GM12865 (cell line): ENCODE measurements around the gene RBM25.

Experiments used
- DNase-seq: peaks from one replicate; pipeline ENCODE4 v3.0.0; 2010; ENCODE audit warnings: low read depth
- H3K4me3 ChIP-seq: 2 replicates; pipeline ENCODE4 v1.5.1; 2011; ENCODE audit warnings: mild to moderate bottlenecking, low read depth, low read length, control low read depth
- CTCF ChIP-seq: IDR thresholded peaks from 2 replicates; pipeline ENCODE4 v1.5.1; 2011; ENCODE audit warnings: low read length, control low read depth, low read depth, inconsistent platforms; ENCODE audit not compliant: insufficient read depth; ENCODE audit errors: missing control alignments

RBM25 gene

GRCh38 chr14:73143003-73143402, 84.7 kb downstream of the RBM25 start:
- TF ChIP-seq CTCF: no peak
- DNase-seq: no peak
- H3K4me3 ChIP-seq: no peak overlapping the region

- no peak for DNase-seq
- no peak overlapping the region for H3K4me3 ChIP-seq
- TF ChIP-seq CTCF: no peak
Measured at GRCh38 chr14:73143617-73144016, 85.3 kb downstream of the RBM25 start.

GRCh38 chr14:73145371-73145770, 87.0 kb downstream of the RBM25 start:
- DNase-seq: no peak
- no peak overlapping the region for H3K4me3 ChIP-seq
- TF ChIP-seq CTCF: no peak

GRCh38 chr14:73146111-73146510, 87.8 kb downstream of the RBM25 start:
- DNase-seq: no peak
- no peak for TF ChIP-seq CTCF

DNA sequence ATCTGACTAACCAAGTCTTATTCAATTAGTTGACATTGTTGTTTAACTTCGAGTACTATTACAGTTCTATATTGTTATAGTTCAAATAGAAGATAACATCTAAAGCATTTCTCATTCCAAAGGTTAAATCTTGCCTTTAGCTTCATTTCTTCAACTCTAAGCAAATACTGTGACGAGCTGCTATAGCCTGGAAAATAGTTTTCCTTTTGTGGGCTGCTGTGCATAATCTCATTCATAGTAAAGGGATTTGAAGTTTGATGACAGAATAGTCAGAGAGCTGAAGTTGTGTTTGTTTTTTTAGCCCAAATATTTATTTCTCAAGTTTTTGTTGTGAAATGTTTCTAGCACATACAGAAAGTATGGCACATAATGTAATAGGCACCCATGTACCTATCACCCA, 91.4 kb downstream of the RBM25 start:
- TF ChIP-seq CTCF: no peak
- no peak for DNase-seq

More at GRCh38 chr14:73146111-73146510, 87.8 kb downstream of the RBM25 start:
- H3K4me3 ChIP-seq: no peak overlapping the region

GRCh38 chr14:73153272-73153671, 94.9 kb downstream of the RBM25 start:
- no peak for TF ChIP-seq CTCF
- DNase-seq: no peak
- H3K4me3 ChIP-seq: no peak overlapping the region

More for the DNA sequence above, 91.4 kb downstream of the RBM25 start:
- H3K4me3 ChIP-seq: no peak overlapping the region

GRCh38 chr14:73162251-73162650, 103.9 kb downstream of the RBM25 start:
- H3K4me3 ChIP-seq: no peak overlapping the region
- DNase-seq: no peak
- TF ChIP-seq CTCF: no peak
